WERI-Rb-1 (cell line): Measurements from ENCODE around the gene AREL1.

Experiments used
- DNase-seq: peaks from one replicate; pipeline ENCODE4 v3.0.0-alpha.2; 2020
- H3K27ac ChIP-seq: fragments of 250-450 bp; sonication (Bioruptor Pico); 2 replicates; pipeline ENCODE4 v1.5.1; 2020; ENCODE audit warnings: mild to moderate bottlenecking, moderate library complexity
- H3K27me3 ChIP-seq: fragments of 250-450 bp; sonication (Bioruptor Pico); 2 replicates; pipeline ENCODE4 v1.5.1; 2021; ENCODE audit warnings: mild to moderate bottlenecking, low read depth, moderate library complexity; ENCODE audit not compliant: insufficient read depth, severe bottlenecking
- H3K36me3 ChIP-seq: fragments of 250-450 bp; sonication (Bioruptor Pico); 2 replicates; pipeline ENCODE4 v1.5.1; 2020; ENCODE audit warnings: mild to moderate bottlenecking, moderate library complexity
- H3K4me3 ChIP-seq: 2 replicates; pipeline ENCODE4 v1.5.1; 2011; ENCODE audit warnings: low read depth, mild to moderate bottlenecking, control low read depth, low read length
- H3K9me3 ChIP-seq: fragments of 250-450 bp; sonication (Bioruptor Pico); 2 replicates; pipeline ENCODE4 v1.5.1; 2021; ENCODE audit warnings: mild to moderate bottlenecking, moderate library complexity; ENCODE audit not compliant: severe bottlenecking
- CTCF ChIP-seq: IDR thresholded peaks from 2 replicates; pipeline ENCODE4 v1.5.1; 2011; ENCODE audit warnings: low read depth, mild to moderate bottlenecking, control low read depth, inconsistent platforms, low read length

AREL1 gene

GRCh38 chr14:74630881-74631690 lies 81.8 kb downstream of the AREL1 start:
- H3K36me3 ChIP-seq: no peaks in the 10 kb centered on the region

GRCh38 chr14:74628418-74628817 lies 84.5 kb downstream of the AREL1 start:
- no peaks in the 10 kb centered on the region for H3K27me3 ChIP-seq
- no peak overlapping the region for H3K27ac ChIP-seq
- H3K36me3 ChIP-seq: no peaks in the 10 kb centered on the region
- H3K9me3 ChIP-seq: no peaks in the 10 kb centered on the region
- no peak overlapping the region for H3K4me3 ChIP-seq
- TF ChIP-seq CTCF: no peak
- DNase-seq: no peak

More at GRCh38 chr14:74630881-74631690, 81.8 kb downstream of the AREL1 start:
- no peaks in the 10 kb centered on the region for H3K27me3 ChIP-seq
- H3K27ac ChIP-seq: no peak overlapping the region; the same call in 1 of the 2 replicates
- TF ChIP-seq CTCF: no peak
- no peaks in the 10 kb centered on the region for H3K9me3 ChIP-seq
- no peak for DNase-seq
- no peak overlapping the region for H3K4me3 ChIP-seq

GRCh38 chr14:74627076-74627475 lies 85.8 kb downstream of the AREL1 start:
- no peak for DNase-seq
- TF ChIP-seq CTCF: no peak
- no peaks in the 10 kb centered on the region for H3K27me3 ChIP-seq
- no peak overlapping the region for H3K4me3 ChIP-seq
- H3K9me3 ChIP-seq: no peaks in the 10 kb centered on the region
- no peaks in the 10 kb centered on the region for H3K36me3 ChIP-seq
- no peak overlapping the region for H3K27ac ChIP-seq

GRCh38 chr14:74622257-74622656 lies 90.6 kb downstream of the AREL1 start:
- Histone ChIP-seq H3K27me3 (no peaks in the 10 kb centered on the region), H3K9me3 (no peaks in the 10 kb centered on the region), H3K36me3 (no peaks in the 10 kb centered on the region), H3K4me3 (no peak overlapping the region), H3K27ac (no peak overlapping the region)
- no peak for TF ChIP-seq CTCF
- no peak for DNase-seq

- H3K27me3 ChIP-seq: no peaks in the 10 kb centered on the region
- H3K9me3 ChIP-seq: no peaks in the 10 kb centered on the region
- no peak for DNase-seq
- TF ChIP-seq CTCF: no peak
- H3K4me3 ChIP-seq: no peak overlapping the region
- H3K36me3 ChIP-seq: no peaks in the 10 kb centered on the region
- no peak overlapping the region for H3K27ac ChIP-seq
Measured at GRCh38 chr14:74621556-74621955, 91.3 kb downstream of the AREL1 start.

- no peak for DNase-seq
- no peaks in the 10 kb centered on the region for H3K9me3 ChIP-seq
- H3K4me3 ChIP-seq: no peak overlapping the region
- no peaks in the 10 kb centered on the region for H3K36me3 ChIP-seq
- no peak for TF ChIP-seq CTCF
- H3K27ac ChIP-seq: no peak overlapping the region
- no peaks in the 10 kb centered on the region for H3K27me3 ChIP-seq
Measured at GRCh38 chr14:74620923-74621322, 92.0 kb downstream of the AREL1 start.
